Right lobe of liver (tissue), 4 donors: Measurements from ENCODE around the gene TESPA1.

ENCODE experiments used
- POLR2A ChIP-seq: fragments of 450-650 bp; IDR thresholded peaks from one replicate; pipeline ENCODE4 v1.6.1; 2017; ENCODE audit warnings: antibody characterized with exemption, mild to moderate bottlenecking
- TF ChIP-seq, protein P1 (sequence below), 4 donors: fragments of 200-600 bp in 3 of 4; fragments of 450-650 bp in 1 of 4; IDR thresholded peaks; one replicate each; pipeline versions ENCODE4 v1.5.1 to v1.8.0; 2016 to 2022; ENCODE audit warnings: antibody characterized with exemption in 4 of 4, mild to moderate bottlenecking in 2 of 4
- donor health status: DM: no; HTN: no; CAD: no.
- donor health status: DM: no; HTN: no; CAD: no.
- donor health status: DM: no; HTN: yes; CAD: no.

DNA sequence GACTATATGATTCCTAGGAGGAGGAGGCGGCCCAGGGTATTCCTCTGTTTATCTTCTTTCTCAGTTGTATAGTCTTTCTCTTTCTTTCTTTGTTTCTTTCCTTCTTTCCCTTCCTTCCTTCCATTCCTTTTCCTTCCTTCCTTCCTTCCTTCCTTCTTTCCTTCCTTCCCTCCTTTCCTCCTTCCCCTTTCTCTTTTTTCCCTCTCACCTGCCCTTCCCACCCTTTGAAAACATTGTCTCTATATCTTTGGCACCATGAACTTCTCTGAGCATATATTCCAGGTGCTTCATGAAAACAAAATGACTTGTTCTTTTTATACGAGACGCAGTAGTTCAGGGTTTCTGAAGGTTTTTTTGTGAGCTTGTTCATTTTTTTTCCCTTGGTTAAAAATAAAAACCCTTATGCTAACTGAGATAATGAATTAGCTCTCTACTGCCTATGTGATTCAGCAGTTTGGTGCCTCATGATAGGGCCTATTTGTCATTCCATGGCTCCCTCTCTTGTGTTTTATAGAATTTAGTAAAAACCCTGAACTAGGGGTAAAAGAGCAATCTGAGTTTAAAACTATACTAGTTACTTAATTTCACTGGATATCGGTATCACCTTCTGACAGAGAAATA is 3.2 kb upstream of the TESPA1 start:
- TF ChIP-seq, protein P1, sequence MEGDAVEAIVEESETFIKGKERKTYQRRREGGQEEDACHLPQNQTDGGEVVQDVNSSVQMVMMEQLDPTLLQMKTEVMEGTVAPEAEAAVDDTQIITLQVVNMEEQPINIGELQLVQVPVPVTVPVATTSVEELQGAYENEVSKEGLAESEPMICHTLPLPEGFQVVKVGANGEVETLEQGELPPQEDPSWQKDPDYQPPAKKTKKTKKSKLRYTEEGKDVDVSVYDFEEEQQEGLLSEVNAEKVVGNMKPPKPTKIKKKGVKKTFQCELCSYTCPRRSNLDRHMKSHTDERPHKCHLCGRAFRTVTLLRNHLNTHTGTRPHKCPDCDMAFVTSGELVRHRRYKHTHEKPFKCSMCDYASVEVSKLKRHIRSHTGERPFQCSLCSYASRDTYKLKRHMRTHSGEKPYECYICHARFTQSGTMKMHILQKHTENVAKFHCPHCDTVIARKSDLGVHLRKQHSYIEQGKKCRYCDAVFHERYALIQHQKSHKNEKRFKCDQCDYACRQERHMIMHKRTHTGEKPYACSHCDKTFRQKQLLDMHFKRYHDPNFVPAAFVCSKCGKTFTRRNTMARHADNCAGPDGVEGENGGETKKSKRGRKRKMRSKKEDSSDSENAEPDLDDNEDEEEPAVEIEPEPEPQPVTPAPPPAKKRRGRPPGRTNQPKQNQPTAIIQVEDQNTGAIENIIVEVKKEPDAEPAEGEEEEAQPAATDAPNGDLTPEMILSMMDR (IDR thresholded peaks at IDR 0.05) = no peak
- TF ChIP-seq POLR2A = no peak
